Activated T-cell treated with anti-CD3 and anti-CD28 coated beads, Interleukin-2, amount 50 U/mL, for 24 hours (primary cell): ENCODE measurements around the gene WDR37.
"Not testable (repeated sequence)": the region's sequence is repeated elsewhere in the genome, so short reads cannot be mapped to it uniquely, and the experiment has no call there.

Experiments used
- DNase-seq: peaks from one replicate; pipeline ENCODE4 v3.0.0-alpha.2; 2020
- H3K27ac Mint-ChIP-seq: 2 replicates; pipeline ENCODE4 v1.8.0; 2020; ENCODE audit warnings: mild to moderate bottlenecking, mixed read lengths
- H3K27me3 Mint-ChIP-seq: 2 replicates; pipeline ENCODE4 v1.8.0; 2020; ENCODE audit warnings: mixed read lengths
- H3K36me3 Mint-ChIP-seq: 2 replicates; pipeline ENCODE4 v1.8.0; 2020; ENCODE audit warnings: low read depth, mixed read lengths
- H3K4me1 Mint-ChIP-seq: 2 replicates; pipeline ENCODE4 v1.8.0; 2020; ENCODE audit warnings: low read depth, mixed read lengths
- H3K4me3 Mint-ChIP-seq: 2 replicates; pipeline ENCODE4 v1.8.0; 2020; ENCODE audit warnings: mild to moderate bottlenecking, moderate library complexity, mixed read lengths
- H3K9me3 Mint-ChIP-seq: 2 replicates; pipeline ENCODE4 v1.8.0; 2020; ENCODE audit warnings: mixed read lengths

The WDR37 gene

GRCh38 chr10:1056326-1057105, at the start of gene WDR37:
Gene WDR37, plus strand, starts transcription at chr10:1056385. Its CDS starts 15,771 bp downstream, at chr10:1072156.
- peak within 1 kb of the TSS; percentile 95 for H3K27ac Mint-ChIP-seq
- H3K4me3 Mint-ChIP-seq, result peak within 1 kb of the TSS; percentile 95
- peaks cover 73% of the 10 kb centered on the region for H3K36me3 Mint-ChIP-seq
- H3K9me3 Mint-ChIP-seq, result no peaks in the 10 kb centered on the region
- peaks cover 80% of the 10 kb centered on the region for H3K4me1 Mint-ChIP-seq
- H3K27me3 Mint-ChIP-seq, result no peaks in the 10 kb centered on the region
- DNase-seq, result peak; percentile 93

GRCh38 chr10:1006573-1006972, 49.6 kb upstream of the WDR37 start:
- peaks cover 98% of the 10 kb centered on the region for H3K36me3 Mint-ChIP-seq
- H3K9me3 Mint-ChIP-seq, result no peaks in the 10 kb centered on the region
- no peak overlapping the region for H3K4me3 Mint-ChIP-seq
- DNase-seq, result no peak
- no peak overlapping the region for H3K27ac Mint-ChIP-seq
- H3K4me1 Mint-ChIP-seq, result peaks cover 4% of the 10 kb centered on the region
- no peaks in the 10 kb centered on the region for H3K27me3 Mint-ChIP-seq

- Mint-ChIP-seq H3K4me1 (no peaks in the 10 kb centered on the region), H3K36me3 (peaks cover 98% of the 10 kb centered on the region), H3K4me3 (no peak overlapping the region), H3K27ac (peak overlapping the region; percentile 4), H3K27me3 (no peaks in the 10 kb centered on the region), H3K9me3 (no peaks in the 10 kb centered on the region)
- DNase-seq, result no peak
Measured at GRCh38 chr10:1007583-1007982, 48.6 kb upstream of the WDR37 start.

- Mint-ChIP-seq H3K4me1 (no peaks in the 10 kb centered on the region), H3K27ac (peak overlapping the region; percentile 9), H3K36me3 (peaks cover 95% of the 10 kb centered on the region), H3K9me3 (no peaks in the 10 kb centered on the region), H3K27me3 (no peaks in the 10 kb centered on the region), H3K4me3 (no peak overlapping the region)
- DNase-seq, result no peak
Measured at GRCh38 chr10:1009071-1009494, 47.1 kb upstream of the WDR37 start.

GRCh38 chr10:1009947-1010346, 46.2 kb upstream of the WDR37 start:
- H3K9me3 Mint-ChIP-seq, H3K27me3 Mint-ChIP-seq, DNase-seq, H3K4me1 Mint-ChIP-seq, H3K4me3 Mint-ChIP-seq, H3K27ac Mint-ChIP-seq: not testable (repeated sequence)
- peaks cover 95% of the 10 kb centered on the region for H3K36me3 Mint-ChIP-seq

- no peaks in the 10 kb centered on the region for H3K9me3 Mint-ChIP-seq
- no peaks in the 10 kb centered on the region for H3K4me1 Mint-ChIP-seq
- H3K27ac Mint-ChIP-seq, result peak overlapping the region; percentile 16
- H3K4me3 Mint-ChIP-seq, result no peak overlapping the region
- H3K27me3 Mint-ChIP-seq, result no peaks in the 10 kb centered on the region
- peaks cover 91% of the 10 kb centered on the region for H3K36me3 Mint-ChIP-seq
- no peak for DNase-seq
Measured at GRCh38 chr10:1010703-1011102, 45.5 kb upstream of the WDR37 start.

- Mint-ChIP-seq H3K27me3 (no peaks in the 10 kb centered on the region), H3K27ac (no peak overlapping the region), H3K4me1 (no peaks in the 10 kb centered on the region), H3K9me3 (no peaks in the 10 kb centered on the region), H3K4me3 (no peak overlapping the region), H3K36me3 (peaks cover 91% of the 10 kb centered on the region)
- DNase-seq, result no peak
Measured at GRCh38 chr10:1011696-1012095, 44.5 kb upstream of the WDR37 start.

- no peak for DNase-seq
- Mint-ChIP-seq H3K27ac (peak overlapping the region; percentile 37), H3K27me3 (no peaks in the 10 kb centered on the region), H3K4me3 (no peak overlapping the region), H3K4me1 (no peaks in the 10 kb centered on the region), H3K9me3 (no peaks in the 10 kb centered on the region), H3K36me3 (peaks cover 92% of the 10 kb centered on the region)
Measured at GRCh38 chr10:1015688-1016087, 40.5 kb upstream of the WDR37 start.

GRCh38 chr10:1019362-1019761, 36.8 kb upstream of the WDR37 start:
- Mint-ChIP-seq H3K4me1 (no peaks in the 10 kb centered on the region), H3K9me3 (no peaks in the 10 kb centered on the region), H3K36me3 (peaks cover 88% of the 10 kb centered on the region), H3K4me3 (no peak overlapping the region), H3K27ac (peak overlapping the region; percentile 35), H3K27me3 (no peaks in the 10 kb centered on the region)
- no peak for DNase-seq

- peaks cover 89% of the 10 kb centered on the region for H3K36me3 Mint-ChIP-seq
- no peaks in the 10 kb centered on the region for H3K27me3 Mint-ChIP-seq
- H3K9me3 Mint-ChIP-seq, result no peaks in the 10 kb centered on the region
- H3K4me3 Mint-ChIP-seq, result no peak overlapping the region
- H3K4me1 Mint-ChIP-seq, result no peaks in the 10 kb centered on the region
- peak overlapping the region; percentile 9 for H3K27ac Mint-ChIP-seq
- no peak for DNase-seq
Measured at GRCh38 chr10:1020460-1020859, 35.7 kb upstream of the WDR37 start.

- Mint-ChIP-seq H3K4me3 (no peak overlapping the region), H3K27ac (no peak overlapping the region), H3K9me3 (no peaks in the 10 kb centered on the region), H3K4me1 (no peaks in the 10 kb centered on the region), H3K36me3 (peaks cover 89% of the 10 kb centered on the region), H3K27me3 (no peaks in the 10 kb centered on the region)
- DNase-seq, result no peak
Measured at GRCh38 chr10:1020958-1021357, 35.2 kb upstream of the WDR37 start.

- peaks cover 82% of the 10 kb centered on the region for H3K36me3 Mint-ChIP-seq
- no peak overlapping the region for H3K27ac Mint-ChIP-seq
- H3K4me3 Mint-ChIP-seq, result no peak overlapping the region
- no peaks in the 10 kb centered on the region for H3K27me3 Mint-ChIP-seq
- no peaks in the 10 kb centered on the region for H3K4me1 Mint-ChIP-seq
- no peaks in the 10 kb centered on the region for H3K9me3 Mint-ChIP-seq
- no peak for DNase-seq
Measured at GRCh38 chr10:1022413-1022812, 33.8 kb upstream of the WDR37 start.

- Mint-ChIP-seq H3K4me3 (no peak overlapping the region), H3K36me3 (peaks cover 70% of the 10 kb centered on the region), H3K4me1 (no peaks in the 10 kb centered on the region), H3K27ac (no peak overlapping the region), H3K9me3 (no peaks in the 10 kb centered on the region), H3K27me3 (no peaks in the 10 kb centered on the region)
- no peak for DNase-seq
Measured at GRCh38 chr10:1024103-1024502, 32.1 kb upstream of the WDR37 start.

- no peak for DNase-seq
- H3K4me3 Mint-ChIP-seq, result no peak within 1 kb of the TSS
- H3K4me1 Mint-ChIP-seq, result no peaks in the 10 kb centered on the region
- H3K27ac Mint-ChIP-seq, result no peak within 1 kb of the TSS
- no peaks in the 10 kb centered on the region for H3K27me3 Mint-ChIP-seq
- peaks cover 54% of the 10 kb centered on the region for H3K36me3 Mint-ChIP-seq
- H3K9me3 Mint-ChIP-seq, result no peaks in the 10 kb centered on the region
Measured at GRCh38 chr10:1025683-1026082, 30.5 kb upstream of the WDR37 start, which contains the start of gene IDI2. Gene IDI2, minus strand, starts transcription at chr10:1025859. Its CDS starts 1,136 bp downstream, at chr10:1024723.

- peaks cover 45% of the 10 kb centered on the region for H3K36me3 Mint-ChIP-seq
- H3K27me3 Mint-ChIP-seq, result no peaks in the 10 kb centered on the region
- H3K9me3 Mint-ChIP-seq, result no peaks in the 10 kb centered on the region
- no peaks in the 10 kb centered on the region for H3K4me1 Mint-ChIP-seq
- no peak overlapping the region for H3K27ac Mint-ChIP-seq
- no peak for DNase-seq
- no peak overlapping the region for H3K4me3 Mint-ChIP-seq
Measured at GRCh38 chr10:1026578-1026977, 29.6 kb upstream of the WDR37 start.
